OCI-LY7 (cell line): ENCODE results near the gene STXBP6.

ENCODE experiments used
- EZH2phosphoT487 ChIP-seq: fragments of 200-600 bp; sonication (generic); IDR thresholded peaks from 2 replicates; pipeline ENCODE4 v1.6.1; 2018; ENCODE audit warnings: low read depth, borderline replicate concordance, mild to moderate bottlenecking, mixed run types, antibody characterized with exemption, low read length, moderate library complexity, mixed read lengths
- TF ChIP-seq, protein P1 (sequence below): fragments of 200-600 bp; sonication (generic); conservative IDR thresholded peaks from 2 replicates; pipeline ENCODE4 v1.5.1; 2014; ENCODE audit warnings: mild to moderate bottlenecking, antibody characterized with exemption, low read length, moderate library complexity, mixed read lengths

GRCh38 chr14:24965578-24965933 is 84.4 kb downstream of the STXBP6 start:
- TF ChIP-seq, protein P1, sequence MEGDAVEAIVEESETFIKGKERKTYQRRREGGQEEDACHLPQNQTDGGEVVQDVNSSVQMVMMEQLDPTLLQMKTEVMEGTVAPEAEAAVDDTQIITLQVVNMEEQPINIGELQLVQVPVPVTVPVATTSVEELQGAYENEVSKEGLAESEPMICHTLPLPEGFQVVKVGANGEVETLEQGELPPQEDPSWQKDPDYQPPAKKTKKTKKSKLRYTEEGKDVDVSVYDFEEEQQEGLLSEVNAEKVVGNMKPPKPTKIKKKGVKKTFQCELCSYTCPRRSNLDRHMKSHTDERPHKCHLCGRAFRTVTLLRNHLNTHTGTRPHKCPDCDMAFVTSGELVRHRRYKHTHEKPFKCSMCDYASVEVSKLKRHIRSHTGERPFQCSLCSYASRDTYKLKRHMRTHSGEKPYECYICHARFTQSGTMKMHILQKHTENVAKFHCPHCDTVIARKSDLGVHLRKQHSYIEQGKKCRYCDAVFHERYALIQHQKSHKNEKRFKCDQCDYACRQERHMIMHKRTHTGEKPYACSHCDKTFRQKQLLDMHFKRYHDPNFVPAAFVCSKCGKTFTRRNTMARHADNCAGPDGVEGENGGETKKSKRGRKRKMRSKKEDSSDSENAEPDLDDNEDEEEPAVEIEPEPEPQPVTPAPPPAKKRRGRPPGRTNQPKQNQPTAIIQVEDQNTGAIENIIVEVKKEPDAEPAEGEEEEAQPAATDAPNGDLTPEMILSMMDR: no peak
- TF ChIP-seq EZH2phosphoT487: no peak
